A673 (cell line): ENCODE data around the gene PPP6R1.

Source experiments
- CTCF ChIP-seq: fragments of 300-800, 200-600 bp; sonication (generic); conservative IDR thresholded peaks from 2 replicates; pipeline ENCODE4 v1.5.1; 2017; ENCODE audit warnings: low read depth, mild to moderate bottlenecking, antibody characterized with exemption, low read length, moderate library complexity, mixed read lengths
- EZH2 ChIP-seq: fragments of 200-600 bp; sonication (generic); IDR thresholded peaks from 2 replicates; pipeline ENCODE4 v1.6.1; 2017; ENCODE audit warnings: borderline replicate concordance, low read depth, mild to moderate bottlenecking, mixed read lengths, antibody characterized with exemption, low read length; ENCODE audit not compliant: poor library complexity, severe bottlenecking

GRCh38 chr19:55297267-55297666 is 38.5 kb upstream of the PPP6R1 start:
- TF ChIP-seq CTCF (no peak), EZH2 (no peak)
